Mucosa of gallbladder (tissue), 1 donor: Measurements from ENCODE around the gene MAEA. TPM values are rescaled to one million over a fixed set of nuclear protein-coding genes. Genes with fewer than 3 reads are reported as not detected.
"Not testable (repeated sequence)": the region's sequence is repeated elsewhere in the genome, so short reads cannot be mapped to it uniquely, and the experiment has no call there.

ENCODE experiments used
- DNase-seq: peaks from one replicate; pipeline ENCODE4 v3.0.0-alpha.2; 2020; ENCODE audit warnings: low spot score
- total RNA-seq: library from RNA; stranded (reverse); gene quantifications from one replicate; pipeline ENCODE4 v1.2.1, GENCODE V29; 2021
- donor health status: DM: no; HTN: no; CAD: no.

The MAEA gene
- total RNA-seq, 1 donor from 2014 or later: 78.0 TPM

DNA sequence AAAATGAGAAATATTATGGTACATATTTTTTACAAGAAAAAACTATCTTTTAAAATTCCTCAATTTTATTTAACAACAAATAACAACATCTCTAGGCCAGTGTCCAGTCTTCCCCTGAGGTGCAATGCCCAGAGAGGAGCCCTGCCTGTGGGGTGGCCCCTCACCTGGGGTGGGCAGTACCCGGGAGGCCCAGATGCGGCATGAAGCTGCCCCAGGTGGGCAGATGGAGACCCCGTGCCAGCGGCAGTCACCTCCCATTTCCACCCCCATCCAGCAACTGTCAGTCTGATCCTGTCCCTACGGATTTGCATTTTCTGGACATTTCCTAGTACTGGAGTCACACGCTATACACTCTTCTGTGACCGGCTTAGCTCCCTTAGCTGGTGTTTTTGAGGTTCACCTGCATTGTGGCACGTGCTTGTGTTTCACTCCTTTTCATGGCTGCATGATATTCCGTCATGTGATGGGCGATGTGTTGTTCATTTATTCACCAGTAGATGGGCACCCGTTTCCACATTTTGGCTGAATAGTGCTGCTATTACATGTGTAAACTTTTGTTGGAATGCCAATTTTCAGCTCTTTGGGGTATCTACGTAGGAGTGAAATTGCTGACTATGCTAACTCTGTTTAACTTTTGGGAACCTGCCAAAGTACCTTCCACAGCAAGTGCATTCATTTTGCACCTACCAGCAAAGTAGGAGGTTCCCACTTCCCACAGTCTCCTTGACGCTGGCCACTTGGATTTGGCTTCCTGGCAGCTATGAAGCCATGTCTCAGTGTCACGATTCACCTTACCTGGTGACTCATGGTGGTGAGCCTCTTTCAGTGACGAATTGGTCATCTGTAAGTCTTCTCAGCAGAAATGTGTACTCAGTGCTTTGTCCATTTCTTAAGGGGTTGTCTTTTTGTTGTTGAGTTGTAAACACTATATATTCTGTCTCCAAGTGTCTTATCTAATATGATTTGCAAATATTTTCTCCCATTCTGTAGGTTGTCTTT lies 11.7 kb upstream of the MAEA start:
- DNase-seq: no peak

DNA sequence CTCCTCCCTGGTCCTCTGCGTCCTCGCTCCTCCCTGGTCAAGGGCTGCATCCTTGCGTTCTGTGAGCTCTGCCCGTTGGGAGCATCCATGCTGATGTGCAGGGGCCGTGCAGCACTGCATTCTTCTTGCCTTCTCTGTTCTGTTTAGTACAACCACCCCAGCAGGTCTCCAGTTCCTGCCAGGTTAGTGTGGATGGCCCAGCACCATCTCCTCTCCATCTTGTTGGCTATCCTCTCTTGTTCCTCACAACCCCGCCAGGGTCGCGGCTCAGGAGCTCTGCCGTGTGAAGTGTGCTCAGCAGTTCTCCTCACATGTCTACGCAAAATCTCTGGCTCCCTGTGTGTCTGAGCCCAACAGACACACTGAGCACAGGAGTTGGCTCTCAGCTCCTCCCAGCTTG lies 10.4 kb upstream of the MAEA start:
- DNase-seq: no peak

DNA sequence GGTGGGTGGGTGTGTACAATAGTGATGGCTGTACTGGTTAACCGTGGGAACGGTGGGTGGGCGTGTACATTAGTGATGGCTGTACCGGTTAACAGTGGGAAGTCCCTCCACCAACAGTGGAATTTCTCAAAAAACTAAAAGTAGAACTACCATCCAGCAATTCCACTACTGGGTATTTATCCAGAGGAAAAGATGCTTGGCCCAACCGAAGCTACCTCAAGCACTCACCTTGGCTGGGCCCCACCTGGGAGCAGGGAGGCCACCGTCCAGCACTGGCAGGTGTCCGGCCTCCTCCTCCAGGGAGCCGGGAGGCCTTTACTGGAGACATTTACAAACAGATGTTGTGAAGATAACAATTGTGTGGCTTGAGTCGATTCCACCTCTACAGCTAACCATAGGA lies 6.0 kb upstream of the MAEA start:
- no peak for DNase-seq

DNA sequence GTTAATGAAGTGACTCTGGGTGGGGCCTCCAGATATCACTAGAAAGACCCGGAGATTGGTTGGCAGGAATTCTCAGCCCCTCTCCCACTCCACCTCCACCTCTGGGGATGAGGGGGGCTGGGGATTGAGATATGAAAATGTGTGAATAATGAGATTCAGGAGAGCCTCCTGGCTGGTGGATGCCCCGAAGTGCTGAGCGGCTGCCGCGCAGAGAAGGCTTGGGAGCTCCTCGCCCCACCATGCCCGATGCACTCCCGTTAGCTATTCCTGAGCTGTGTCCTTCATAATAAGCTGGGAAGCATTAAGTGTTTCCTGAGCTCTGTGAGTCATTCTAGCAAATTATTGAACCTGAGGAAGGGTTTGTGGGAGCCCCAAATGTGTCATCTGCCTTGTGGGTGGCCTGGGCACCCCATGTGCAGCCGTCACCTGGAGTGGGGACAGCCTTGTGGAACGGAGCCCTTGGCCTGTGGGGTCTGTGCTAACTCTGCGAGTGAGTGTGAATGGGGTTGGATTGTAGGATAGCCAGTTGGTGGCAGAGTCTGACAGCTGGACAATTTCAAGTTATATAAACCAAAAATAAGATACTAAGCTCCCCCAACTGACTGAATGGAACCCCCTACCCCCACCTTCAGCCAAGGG lies 4.4 kb upstream of the MAEA start:
- DNase-seq: no peak

DNA sequence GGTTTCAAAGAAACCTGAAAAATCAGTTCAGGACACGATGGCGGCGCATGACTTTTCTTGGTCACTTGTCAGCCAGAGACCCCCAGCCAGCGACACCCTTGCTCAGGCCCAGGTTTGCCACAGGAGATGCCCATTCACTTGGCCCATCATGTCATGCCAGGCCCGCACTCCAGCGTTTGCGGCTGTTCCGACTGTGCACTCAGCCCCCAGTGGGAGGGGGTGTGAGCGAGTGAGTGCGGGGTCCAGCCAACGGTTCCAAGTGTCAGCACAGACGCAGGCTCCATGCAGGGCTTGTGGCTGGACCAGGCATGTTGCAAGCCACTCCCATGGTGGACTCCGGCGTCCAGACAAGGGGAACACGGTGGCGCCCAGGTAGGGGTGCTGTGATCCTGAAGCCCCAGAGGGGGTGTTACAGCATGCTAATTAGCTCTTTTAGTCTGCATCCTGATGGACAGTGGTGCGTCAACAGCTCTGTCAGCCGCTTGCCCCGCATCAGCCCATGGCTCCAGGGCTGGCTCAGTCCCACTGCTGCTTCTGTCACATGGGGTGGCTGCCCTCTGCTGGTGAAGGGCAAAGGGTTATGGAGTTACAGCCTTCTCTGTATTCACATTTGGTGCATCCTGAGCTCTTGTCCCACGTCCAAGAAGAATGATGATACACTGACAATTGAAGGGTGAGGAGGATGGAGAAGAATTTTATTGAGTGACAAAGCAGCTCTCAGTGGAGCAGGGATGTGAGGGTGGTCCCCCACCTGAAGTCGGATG lies 3.7 kb upstream of the MAEA start:
- DNase-seq: no peak

DNA sequence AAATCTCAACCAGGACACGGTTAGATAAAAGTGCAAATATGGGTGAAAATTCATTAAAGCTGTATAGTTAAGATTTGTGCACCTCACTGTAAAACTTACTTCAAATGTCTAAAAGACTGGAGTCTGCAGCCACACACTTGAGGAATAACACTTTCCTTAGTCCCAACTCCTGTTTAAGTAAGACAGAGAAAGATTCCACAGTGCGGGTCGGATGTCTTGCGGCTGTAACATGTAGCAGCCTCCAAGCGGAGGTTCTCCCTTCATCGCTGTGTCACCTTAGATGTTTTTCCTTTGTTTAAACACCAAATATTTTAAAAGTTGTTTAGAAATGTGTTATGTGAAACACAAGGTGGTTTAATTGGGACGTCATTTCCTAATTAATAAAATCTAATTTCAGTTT lies 905 bp upstream of the MAEA start:
- no peak for DNase-seq

DNA sequence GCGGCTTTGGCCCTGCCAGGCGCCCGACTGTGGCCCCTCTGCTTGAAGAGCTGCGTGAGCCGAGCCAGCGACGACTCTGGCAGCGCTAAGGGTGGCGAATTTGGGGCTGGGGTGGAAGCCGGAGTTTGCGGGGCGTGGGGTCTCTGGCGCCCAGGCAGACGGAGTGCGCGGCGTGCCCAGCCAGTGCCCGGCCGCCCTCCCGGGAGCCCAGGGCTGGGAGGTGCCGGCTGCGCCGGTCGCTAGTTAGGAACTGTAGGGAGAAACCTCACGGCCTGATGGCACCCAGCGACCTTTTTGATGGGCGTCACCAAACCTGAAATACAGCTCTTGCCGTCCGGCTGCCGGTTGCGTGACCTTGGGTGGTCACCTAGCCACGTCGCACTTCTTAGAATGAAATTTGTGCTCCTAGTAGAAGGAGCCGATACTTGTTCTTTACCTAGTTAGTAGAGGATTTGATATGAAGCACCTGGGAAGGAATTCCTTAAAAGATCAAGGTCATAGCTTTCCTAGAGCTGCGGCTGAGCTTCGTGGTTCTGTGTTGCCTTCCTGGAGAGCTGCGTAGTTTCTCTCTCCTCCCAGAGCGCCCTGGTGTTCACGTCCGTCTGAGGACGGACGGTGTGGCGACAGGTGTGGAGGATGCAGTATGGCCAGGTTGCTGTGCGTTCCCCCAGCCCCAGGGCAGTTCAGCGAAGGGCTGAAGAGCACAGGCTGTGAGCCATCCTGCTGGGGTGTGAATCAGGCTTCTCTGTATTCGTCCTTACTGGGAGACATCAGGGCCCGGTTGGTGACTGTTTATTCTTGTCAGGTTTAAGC lies 680 bp downstream of the MAEA start:
- DNase-seq: no peak

DNA sequence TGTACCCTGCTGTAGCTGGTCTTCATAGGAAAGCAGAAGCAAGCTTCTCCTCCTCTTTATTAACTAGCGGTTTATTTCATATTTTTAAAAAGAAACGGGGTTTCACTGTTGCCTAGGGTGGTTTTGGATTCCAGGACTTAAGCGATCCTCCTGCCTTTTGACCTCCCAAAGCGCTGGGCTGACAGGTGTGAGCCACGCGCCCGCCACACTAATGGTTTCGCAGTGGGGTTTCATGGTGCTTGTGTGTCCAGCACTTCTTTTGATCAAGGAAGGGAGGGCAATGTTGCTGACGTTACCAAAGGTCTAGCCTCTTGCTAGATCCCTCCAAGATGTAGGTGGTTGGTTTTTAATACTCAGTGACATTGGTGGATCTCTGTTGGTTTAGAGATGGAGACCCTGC lies 1.4 kb downstream of the MAEA start:
- no peak for DNase-seq

DNA sequence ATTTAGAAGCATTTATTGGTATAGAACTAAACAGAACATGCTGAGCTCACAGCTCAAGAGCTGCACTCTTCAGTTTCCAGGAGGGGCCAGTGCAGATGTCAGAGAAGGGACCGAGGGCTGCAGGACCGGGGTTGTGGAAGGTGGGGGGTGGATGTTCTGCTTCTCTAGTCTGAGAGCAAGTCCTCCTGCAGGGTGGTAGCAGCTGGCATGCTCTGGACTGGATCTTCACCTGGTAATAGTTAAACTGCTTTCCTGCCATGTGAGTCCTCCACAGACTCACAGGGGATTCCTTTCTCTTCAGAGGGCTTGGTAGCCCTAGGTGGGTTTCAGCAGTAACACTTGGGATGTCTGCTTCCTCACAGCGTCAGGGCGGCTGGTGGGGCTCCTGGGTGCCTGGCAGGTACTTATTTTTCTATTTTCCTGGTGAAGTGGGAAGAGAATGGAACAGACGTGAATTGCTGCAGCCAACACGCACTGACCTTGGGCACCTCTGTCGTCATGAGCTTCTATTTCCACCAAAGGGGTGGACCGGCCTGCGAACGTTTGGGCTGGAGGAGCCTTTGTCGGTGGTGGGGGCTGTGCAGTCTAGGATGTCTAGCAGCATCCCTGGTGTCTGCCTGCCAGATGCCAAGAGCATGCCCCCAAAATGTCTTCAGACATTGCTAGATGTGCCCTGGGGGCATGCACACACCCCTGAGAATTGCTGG lies 2.5 kb downstream of the MAEA start:
- DNase-seq: no peak

DNA sequence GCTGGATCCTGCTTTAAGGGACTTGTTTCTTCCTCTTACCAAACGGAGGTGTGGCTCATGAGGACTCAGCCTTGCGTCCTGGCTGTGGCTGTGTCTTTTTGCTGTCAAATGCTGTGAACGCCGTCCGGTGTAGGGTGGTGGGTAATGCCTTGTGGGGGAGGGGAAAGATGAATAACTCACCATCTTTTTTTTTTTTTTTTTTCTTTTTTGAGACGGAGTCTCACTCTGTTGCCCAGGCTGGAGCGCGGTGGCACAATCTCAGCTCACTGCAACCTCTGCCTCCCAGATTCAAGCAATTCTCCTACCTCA lies 3.0 kb downstream of the MAEA start:
- not testable (repeated sequence) for DNase-seq

DNA sequence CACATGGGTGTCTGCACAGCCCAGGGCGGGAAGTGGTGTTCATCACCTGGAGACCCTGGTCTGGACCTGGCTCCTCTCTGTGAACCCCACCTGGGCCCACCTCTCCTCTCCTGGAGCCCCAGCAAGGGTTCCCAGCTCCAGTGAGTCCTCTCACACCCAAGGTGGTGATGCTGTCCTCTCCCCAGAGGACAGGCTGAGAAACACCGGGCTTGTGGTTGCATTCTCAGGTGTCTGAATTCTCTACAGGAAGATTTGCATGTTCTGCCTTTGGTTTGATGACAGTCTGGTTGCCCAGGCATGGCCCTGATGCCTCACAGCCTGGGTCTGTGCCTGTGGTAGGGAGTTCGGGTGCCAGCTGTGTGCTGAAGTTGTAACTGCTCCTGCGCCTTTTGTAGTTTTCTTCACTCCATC lies 3.8 kb downstream of the MAEA start:
- no peak for DNase-seq

DNA sequence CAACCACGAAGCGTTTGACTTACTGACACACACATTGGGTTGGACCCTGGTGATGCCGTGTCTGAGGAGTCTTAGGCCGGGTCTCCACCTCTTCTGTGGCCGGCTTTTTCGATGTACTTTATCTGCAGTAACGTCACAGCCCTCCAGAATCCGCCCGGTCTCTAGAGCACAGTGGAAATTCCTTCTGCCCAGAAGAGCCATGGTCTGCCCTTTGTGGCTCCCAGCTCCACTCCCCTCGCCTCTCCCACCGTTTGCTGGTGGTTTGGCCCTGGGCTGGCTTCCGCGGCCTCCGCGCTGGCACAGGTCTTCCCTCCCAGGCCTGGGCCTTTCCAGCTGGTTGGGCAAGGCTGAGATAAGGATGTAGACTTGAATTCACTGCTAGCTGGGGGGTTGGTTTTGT lies 4.3 kb downstream of the MAEA start:
- DNase-seq: no peak

DNA sequence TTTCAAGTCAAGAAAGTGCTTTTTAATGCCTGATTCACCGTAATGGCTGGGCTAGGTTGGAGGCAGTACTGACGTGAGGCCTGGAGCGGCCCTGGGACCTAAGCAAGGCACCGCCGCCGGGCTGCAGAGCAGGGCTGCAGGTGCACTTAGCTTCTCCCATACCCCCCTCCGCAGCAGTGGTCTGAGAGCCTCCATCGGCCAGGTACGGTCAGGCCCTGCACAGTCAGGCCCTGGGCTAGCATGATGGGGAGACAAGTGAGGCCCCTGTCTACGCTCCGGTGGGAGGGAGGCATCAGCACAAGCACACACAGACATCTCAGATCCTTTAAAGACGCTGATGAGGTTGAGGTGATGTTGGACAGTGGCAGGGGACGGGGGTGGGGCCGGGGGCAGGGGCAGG lies 4.7 kb downstream of the MAEA start:
- DNase-seq: no peak

DNA sequence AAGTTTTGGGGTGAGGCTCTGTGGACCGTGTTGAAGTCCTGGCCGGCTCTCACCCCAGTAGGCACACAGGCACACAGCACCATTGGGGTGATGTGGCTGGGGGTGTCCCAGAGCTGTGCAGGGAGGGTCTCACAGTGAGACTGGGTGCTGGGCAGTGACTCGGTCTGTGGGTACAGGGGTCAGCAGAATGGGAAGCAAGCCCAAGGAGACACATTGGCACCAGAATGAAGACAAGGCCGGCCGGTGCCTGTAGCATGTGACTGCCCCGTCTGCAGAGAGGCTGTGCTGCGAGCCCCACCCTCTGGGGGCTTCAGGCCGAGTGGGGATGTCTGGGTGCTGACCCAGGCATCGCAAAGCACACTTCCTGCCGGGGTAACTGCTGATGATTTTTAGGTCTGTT lies 5.2 kb downstream of the MAEA start:
- no peak for DNase-seq

DNA sequence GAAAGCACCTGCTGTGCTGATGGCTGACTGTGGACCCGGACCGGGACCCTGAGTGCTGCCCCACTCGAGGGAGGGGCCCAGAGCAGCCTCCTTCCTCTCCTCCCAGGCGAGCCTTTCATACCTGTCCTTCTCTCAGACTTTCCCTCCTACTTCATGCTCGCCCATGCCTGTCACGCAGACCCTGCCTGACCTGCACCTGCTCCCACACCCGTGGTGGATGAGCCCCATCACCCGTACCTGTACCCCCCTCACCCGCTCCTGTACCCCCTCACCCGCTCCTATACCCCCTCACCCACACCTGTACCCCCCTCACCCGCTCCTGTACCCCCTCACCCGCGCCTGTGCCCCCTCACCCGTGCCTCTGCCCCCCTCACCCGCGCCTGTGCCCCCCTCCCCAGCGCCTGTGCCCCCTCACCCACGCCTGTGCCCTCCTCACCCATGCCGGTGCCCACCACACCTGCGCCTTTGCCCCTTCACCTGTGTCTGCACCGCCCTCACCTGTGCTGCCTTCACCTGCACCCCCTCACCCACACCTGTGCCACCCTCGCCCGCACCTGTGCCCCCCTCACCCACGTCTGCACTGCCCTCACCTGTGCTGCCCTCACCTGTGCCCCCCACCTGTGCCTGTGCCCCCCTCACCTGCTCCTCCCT lies 5.8 kb downstream of the MAEA start:
- DNase-seq: no peak

DNA sequence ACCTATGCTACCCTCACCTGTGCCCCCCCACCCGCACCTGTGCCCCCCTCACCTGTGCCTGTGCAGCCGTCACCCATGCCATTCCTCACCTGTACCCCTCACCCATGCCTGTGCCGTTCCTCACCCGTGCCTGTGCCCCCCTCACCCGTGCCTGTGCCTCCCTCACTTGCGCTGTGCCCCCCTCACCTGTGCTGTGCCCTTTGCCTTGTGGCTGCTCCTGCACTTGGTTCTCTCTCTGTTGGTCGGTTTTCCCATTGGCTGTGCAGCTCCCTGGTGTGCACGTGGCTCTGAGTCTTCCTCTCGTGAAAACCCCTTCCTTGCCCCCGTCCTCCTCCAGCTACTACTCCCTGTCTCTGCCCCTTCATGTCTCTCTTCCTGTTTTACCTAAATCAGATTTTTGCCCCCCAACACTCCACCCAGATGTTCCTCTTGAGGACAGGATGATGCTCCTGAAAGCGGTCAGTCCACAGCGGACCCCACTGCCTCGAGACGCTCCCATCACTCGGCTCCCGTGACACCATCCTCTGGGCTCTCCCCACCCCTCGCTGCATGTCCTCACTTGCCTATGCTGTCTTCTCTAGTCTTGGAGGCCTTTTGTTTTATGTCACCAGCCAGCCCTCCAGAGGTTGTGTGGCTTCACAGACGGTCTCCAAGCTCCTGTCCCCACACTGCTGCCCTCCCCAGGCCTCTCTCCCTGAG lies 6.8 kb downstream of the MAEA start:
- DNase-seq: no peak

DNA sequence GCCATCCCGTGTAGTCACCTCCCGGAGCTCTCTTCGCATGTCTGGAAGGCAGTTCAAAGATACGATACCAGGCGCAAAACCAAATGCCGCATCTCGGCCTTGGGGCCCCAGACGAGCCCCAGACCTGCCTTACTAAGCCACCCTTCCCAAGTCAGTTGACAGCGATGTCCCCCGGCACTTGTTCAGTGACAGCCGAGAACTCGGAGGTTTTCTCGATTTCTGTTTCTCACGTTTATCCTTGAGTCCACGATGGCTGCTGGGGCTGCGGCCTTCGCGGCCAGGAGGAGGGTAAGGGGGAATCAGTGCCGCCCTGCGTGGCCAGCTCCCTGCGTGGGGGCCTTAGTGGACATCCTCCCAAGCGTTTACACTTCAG lies 7.3 kb downstream of the MAEA start:
- no peak for DNase-seq

DNA sequence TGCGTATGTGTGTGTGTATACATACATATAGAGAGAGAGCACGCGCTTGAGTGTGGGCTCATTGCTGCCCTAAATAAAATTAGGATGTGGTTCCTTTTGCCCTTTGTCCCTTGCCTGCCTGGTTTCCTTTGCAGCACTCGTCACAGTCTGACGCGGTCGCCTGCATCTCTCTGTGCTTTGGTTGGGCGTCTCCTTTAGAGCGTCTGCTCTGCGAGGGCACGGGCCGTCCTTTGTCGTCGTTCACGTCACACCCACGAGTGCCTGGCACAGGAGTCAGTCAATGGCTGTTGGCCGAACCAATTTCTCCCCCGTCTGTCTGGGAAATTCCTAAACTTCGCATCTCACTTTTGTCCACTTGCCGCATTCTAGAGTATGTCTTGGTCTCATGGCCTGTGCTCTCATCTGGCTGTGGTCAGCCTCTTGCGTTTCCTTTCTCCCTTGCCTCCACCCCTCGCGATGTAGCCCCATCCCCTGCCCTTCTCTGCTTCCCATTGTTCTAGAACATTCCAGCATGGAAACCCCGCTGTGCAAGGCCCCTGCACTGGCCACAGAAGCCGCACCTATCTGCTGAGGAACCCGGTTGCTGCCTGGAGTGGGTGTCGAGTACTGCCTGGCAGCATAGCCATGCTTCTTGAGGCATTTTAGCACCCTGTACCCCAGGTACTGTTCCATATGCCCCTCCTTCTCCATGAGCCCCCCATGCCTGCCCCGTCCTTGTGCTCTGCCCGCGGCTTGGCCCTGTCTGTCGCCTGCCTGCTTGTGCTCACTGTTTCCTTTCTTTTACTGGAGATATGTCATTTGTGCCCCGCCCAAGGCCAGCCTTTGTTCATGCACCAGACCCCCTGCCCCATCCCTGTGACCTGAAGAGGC lies 8.0 kb downstream of the MAEA start:
- no peak for DNase-seq

DNA sequence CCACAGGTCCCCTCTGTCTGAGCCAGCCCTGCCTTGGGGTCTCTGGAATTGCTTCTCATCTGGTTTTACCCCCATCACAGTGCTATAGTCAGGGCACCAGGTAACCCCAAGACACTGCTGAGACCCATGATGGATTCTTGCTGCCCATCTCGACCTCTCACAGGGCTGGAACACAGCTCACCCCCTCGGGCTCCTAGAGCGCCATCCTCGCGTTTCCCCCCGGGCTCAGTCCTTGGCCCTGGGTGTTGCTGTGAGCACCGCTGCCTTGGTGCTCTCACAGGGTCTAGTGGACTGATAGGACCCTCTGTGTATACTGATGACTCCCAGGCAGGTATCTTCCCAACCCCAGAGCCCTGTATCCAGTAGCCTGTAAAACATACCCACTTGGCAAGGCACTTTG lies 8.8 kb downstream of the MAEA start:
- DNase-seq: no peak
